ENCODE measurements around the gene UNC5A.

UNC5A gene

GRCh38 chr5:176860381-176860780 is 50.0 kb downstream of the UNC5A start:
- no peak for FAIRE-seq
- no peak for TF ChIP-seq CTCF (IDR thresholded peaks at IDR 0.05; ENCODE audit: insufficient read depth, missing control alignments)
- no peak for DNase-seq (ENCODE audit: insufficient read length, low spot score)

- FAIRE-seq (no peak), DNase-seq (ENCODE audit: insufficient read length, low spot score) (no peak)
- TF ChIP-seq CTCF (IDR thresholded peaks at IDR 0.05; ENCODE audit: insufficient read depth, missing control alignments) = no peak
These were observed 50.9 kb downstream of the UNC5A start for GRCh38 chr5:176861276-176861675.

GRCh38 chr5:176862330-176862995 is 52.1 kb downstream of the UNC5A start:
- DNase-seq (ENCODE audit: insufficient read length, low spot score) (no peak), FAIRE-seq (no peak)
- TF ChIP-seq CTCF (IDR thresholded peaks at IDR 0.05; ENCODE audit: insufficient read depth, missing control alignments) = no peak

GRCh38 chr5:176863041-176863764 is 52.8 kb downstream of the UNC5A start:
- FAIRE-seq (no peak), DNase-seq (ENCODE audit: insufficient read length, low spot score) (no peak)
- TF ChIP-seq CTCF (IDR thresholded peaks at IDR 0.05; ENCODE audit: insufficient read depth, missing control alignments) = no peak

- TF ChIP-seq CTCF (IDR thresholded peaks at IDR 0.05; ENCODE audit: insufficient read depth, missing control alignments) = no peak
These were observed 53.4 kb downstream of the UNC5A start for GRCh38 chr5:176863765-176864098.

GRCh38 chr5:176864755-176865154 is 54.4 kb downstream of the UNC5A start:
- FAIRE-seq = no peak
- TF ChIP-seq CTCF (IDR thresholded peaks at IDR 0.05; ENCODE audit: insufficient read depth, missing control alignments) = no peak

More at GRCh38 chr5:176863765-176864098, 53.4 kb downstream of the UNC5A start:
- DNase-seq (ENCODE audit: insufficient read length, low spot score) (no peak), FAIRE-seq (no peak)

GRCh38 chr5:176865964-176866363 is 55.6 kb downstream of the UNC5A start:
- no peak for DNase-seq (ENCODE audit: insufficient read length, low spot score)
- no peak for FAIRE-seq
- TF ChIP-seq CTCF (IDR thresholded peaks at IDR 0.05; ENCODE audit: insufficient read depth, missing control alignments) = no peak

More at GRCh38 chr5:176864755-176865154, 54.4 kb downstream of the UNC5A start:
- no peak for DNase-seq (ENCODE audit: insufficient read length, low spot score)

Measured in D721Med (cell line).